Activated naive CD8-positive, alpha-beta T cell treated with anti-CD3 and anti-CD28 coated beads, Interleukin-2, amount 10 ng/mL, durations not matched to agents 7 days and 5 days (primary cell): ENCODE data around the gene ANKIB1. TPM values are rescaled to one million over a fixed set of nuclear protein-coding genes. Genes with fewer than 3 reads are reported as not detected.
"Not testable (repeated sequence)": the region's sequence is repeated elsewhere in the genome, so short reads cannot be mapped to it uniquely, and the experiment has no call there.

Source experiments
- ATAC-seq: fragments of 150-1000 bp; cut with Tn5 transposase; one replicate; pipeline ENCODE4 v1.10.0; 2021; ENCODE audit warnings: low read depth, moderate library complexity
- POLR2A ChIA-PET: fragments of 350-600 bp; sonication (Branson Sonifier 250); formaldehyde crosslinking; loops from one replicate; lab custom pipeline; 2021; ENCODE audit warnings: antibody characterized with exemption; lab: Charles Lee
- DNase-seq: peaks from one replicate; pipeline ENCODE4 v3.0.0; 2021
- H3K27ac Mint-ChIP-seq: one replicate; pipeline ENCODE4 v1.8.0; 2022; ENCODE audit warnings: mild to moderate bottlenecking, mixed read lengths
- H3K27me3 Mint-ChIP-seq: one replicate; pipeline ENCODE4 v1.8.0; 2022; ENCODE audit warnings: mild to moderate bottlenecking, moderate library complexity, mixed read lengths
- H3K36me3 Mint-ChIP-seq: one replicate; pipeline ENCODE4 v1.8.0; 2021; ENCODE audit warnings: mild to moderate bottlenecking, mixed read lengths
- H3K4me1 Mint-ChIP-seq: one replicate; pipeline ENCODE4 v1.8.0; 2021; ENCODE audit warnings: mixed read lengths
- H3K4me3 Mint-ChIP-seq: one replicate; pipeline ENCODE4 v1.8.0; 2022; ENCODE audit warnings: mild to moderate bottlenecking, moderate library complexity, mixed read lengths
- H3K9me3 Mint-ChIP-seq: one replicate; pipeline ENCODE4 v1.8.0; 2021; ENCODE audit warnings: mixed read lengths
- microRNA-seq: library from miRNA; unstranded; fragments of <30 nt; microRNA quantifications from one replicate; pipeline ENCODE4 v1.2.0, GENCODE V29; 2022
- total RNA-seq, 2 experiments: library from RNA; stranded (reverse); gene quantifications; one replicate each; pipeline ENCODE4 v1.2.3, GENCODE V29; 2021

ANKIB1 gene
- total RNA-seq, 2 experiments from 2014 or later, result 75.5 to 77.6 TPM

- ATAC-seq (no peak), DNase-seq (no peak)
- POLR2A ChIA-PET, result no interaction called here
- Mint-ChIP-seq H3K36me3 (no peaks in the 10 kb centered on the region), H3K9me3 (no peaks in the 10 kb centered on the region), H3K27ac (no peak overlapping the region), H3K4me1 (no peaks in the 10 kb centered on the region), H3K4me3 (no peak overlapping the region), H3K27me3 (peaks cover 3% of the 10 kb centered on the region)
Observed at GRCh38 chr7:92435542-92435941, 189.8 kb downstream of the ANKIB1 start.

- DNase-seq (no peak), ATAC-seq (no peak)
- Mint-ChIP-seq H3K27ac (no peak overlapping the region), H3K9me3 (no peaks in the 10 kb centered on the region), H3K4me1 (no peaks in the 10 kb centered on the region), H3K4me3 (no peak overlapping the region), H3K27me3 (no peaks in the 10 kb centered on the region), H3K36me3 (no peaks in the 10 kb centered on the region)
- POLR2A ChIA-PET, result no interaction called here
Observed at GRCh38 chr7:92436612-92437445, 191.1 kb downstream of the ANKIB1 start.

- POLR2A ChIA-PET, result no interaction called here
- no peaks in the 10 kb centered on the region for H3K27me3 Mint-ChIP-seq
- no peak overlapping the region for H3K27ac Mint-ChIP-seq
- no peaks in the 10 kb centered on the region for H3K36me3 Mint-ChIP-seq
- DNase-seq, result no peak
- ATAC-seq, result no peak
- no peak overlapping the region for H3K4me3 Mint-ChIP-seq
- no peaks in the 10 kb centered on the region for H3K9me3 Mint-ChIP-seq
- no peaks in the 10 kb centered on the region for H3K4me1 Mint-ChIP-seq
Observed at GRCh38 chr7:92437956-92438491, 192.2 kb downstream of the ANKIB1 start.

GRCh38 chr7:92442720-92443119 lies 196.9 kb downstream of the ANKIB1 start:
- H3K27ac Mint-ChIP-seq, H3K4me1 Mint-ChIP-seq, ATAC-seq, H3K9me3 Mint-ChIP-seq, DNase-seq, H3K36me3 Mint-ChIP-seq, POLR2A ChIA-PET, H3K27me3 Mint-ChIP-seq, H3K4me3 Mint-ChIP-seq: not testable (repeated sequence)

GRCh38 chr7:92446869-92447344 lies 201.1 kb downstream of the ANKIB1 start:
- Mint-ChIP-seq H3K9me3 (no peaks in the 10 kb centered on the region), H3K27ac (peak overlapping the region; percentile 92), H3K36me3 (peaks cover 7% of the 10 kb centered on the region), H3K27me3 (no peaks in the 10 kb centered on the region), H3K4me3 (peak overlapping the region; percentile 82), H3K4me1 (peaks cover 10% of the 10 kb centered on the region)
- ATAC-seq (no peak), DNase-seq (no peak)
- POLR2A ChIA-PET, result interaction anchor here (0.6 to 3.0 kb wide), 13 partner anchors 18 to 785 kb away, joined by 3 to 29 read pairs (median 6); partner anchors contain the start of genes AKAP9, ANKIB1, CYP51A1 and KRIT1

- POLR2A ChIA-PET, result interaction anchor here (0.6 to 3.0 kb wide), 17 partner anchors 14 to 785 kb away, joined by 3 to 29 read pairs (median 4); partner anchors contain the start of genes AKAP9, ANKIB1, CYP51A1 and KRIT1
- Mint-ChIP-seq H3K4me1 (peaks cover 10% of the 10 kb centered on the region), H3K4me3 (peak within 1 kb of the TSS; percentile 89), H3K36me3 (peaks cover 7% of the 10 kb centered on the region), H3K9me3 (no peaks in the 10 kb centered on the region), H3K27me3 (no peaks in the 10 kb centered on the region), H3K27ac (peak within 1 kb of the TSS; percentile 92)
- ATAC-seq, result peak; percentile 81
- peak; percentile 82 for DNase-seq
Observed at GRCh38 chr7:92447345-92448204, 201.8 kb downstream of the ANKIB1 start, which contains the start of gene GATAD1. Gene GATAD1 (plus strand): TSS chr7:92447482. CDS start chr7:92447730, 248 bp downstream.

- Mint-ChIP-seq H3K36me3 (peaks cover 7% of the 10 kb centered on the region), H3K9me3 (no peaks in the 10 kb centered on the region), H3K27me3 (no peaks in the 10 kb centered on the region), H3K27ac (peak overlapping the region; percentile 92), H3K4me1 (peaks cover 10% of the 10 kb centered on the region), H3K4me3 (peak overlapping the region; percentile 89)
- POLR2A ChIA-PET, result interaction anchor here (0.7 to 3.0 kb wide), 14 partner anchors 13 to 784 kb away, joined by 3 to 29 read pairs (median 6); partner anchors contain the start of genes AKAP9, ANKIB1, CYP51A1 and KRIT1
- DNase-seq (peak; percentile 51), ATAC-seq (peak; percentile 45)
Observed at GRCh38 chr7:92448205-92448747, 202.5 kb downstream of the ANKIB1 start.

Small RNAs within 50 kb of the gene (microRNA-seq; reads per million reads assigned to microRNA genes)
- not detected for gene MIR1285-1

Other genes starting within 250 kb of the ANKIB1 start
- gene CYP51A1, start 111.5 kb upstream of the ANKIB1 start, total RNA-seq, result 10 to 100 TPM; 26.8 to 29.1 TPM
- not detected for gene LRRD1, start 66.8 kb upstream of the ANKIB1 start, total RNA-seq
- 10 to 100 TPM; 46.4 to 54.2 TPM for gene KRIT1, start 60 bp upstream of the ANKIB1 start, total RNA-seq
- gene GATAD1, start 201.5 kb downstream of the ANKIB1 start, total RNA-seq, result 10 to 100 TPM; 24.9 to 28.0 TPM
- gene ERVW-1, start 232.0 kb downstream of the ANKIB1 start, total RNA-seq, result not detected